Breast epithelium (tissue), 3 donors: ENCODE data around the gene MTUS2.

Experiments used
- CTCF ChIP-seq, 3 donors: fragments of 450-650 bp; IDR thresholded peaks; one replicate each; pipeline ENCODE4 v1.5.1; 2016 to 2017; ENCODE audit warnings: antibody characterized with exemption in 3 of 3, mild to moderate bottlenecking in 3 of 3, moderate library complexity in 3 of 3
- POLR2A ChIP-seq: fragments of 450-650 bp; IDR thresholded peaks from one replicate; pipeline ENCODE4 v1.6.1; 2016; ENCODE audit warnings: antibody characterized with exemption, mild to moderate bottlenecking, moderate library complexity
- POLR2AphosphoS5 ChIP-seq, 3 donors: sonication (generic); formaldehyde crosslinking; IDR thresholded peaks; one replicate each; pipeline ENCODE4 v1.6.1; 2017; ENCODE audit warnings: antibody characterized with exemption in 3 of 3

GRCh38 chr13:28942906-28943305, 122.8 kb downstream of the MTUS2 start:
- TF ChIP-seq CTCF (IDR thresholded peaks at IDR 0.05) = no peak
- TF ChIP-seq POLR2A = no peak
- no peak for TF ChIP-seq POLR2AphosphoS5 (IDR thresholded peaks at IDR 0.05)
